MG63 (cell line): Measurements from ENCODE around the gene STEAP3. TPM values are rescaled to one million over a fixed set of nuclear protein-coding genes. Genes with fewer than 3 reads are reported as not detected.
A peak's percentile ranks its signal among the peaks of the same experiment; 100 is the strongest.

Experiments
- DNase-seq: peaks from one replicate; pipeline ENCODE4 v3.0.0-alpha.2; 2020
- H3K27me3 ChIP-seq: fragments of 250-450 bp; sonication (Bioruptor Pico); 2 replicates; pipeline ENCODE4 v1.5.1; 2020; ENCODE audit warnings: mild to moderate bottlenecking, moderate library complexity
- H3K36me3 ChIP-seq: fragments of 250-450 bp; sonication (Bioruptor Pico); 2 replicates; pipeline ENCODE4 v1.5.1; 2020; ENCODE audit warnings: mild to moderate bottlenecking, moderate library complexity
- H3K4me3 ChIP-seq: fragments of 250-450 bp; sonication (Bioruptor Pico); 2 replicates; pipeline ENCODE4 v1.5.1; 2020; ENCODE audit warnings: mild to moderate bottlenecking, moderate library complexity
- H3K9me3 ChIP-seq: fragments of 250-450 bp; sonication (Bioruptor Pico); 2 replicates; pipeline ENCODE4 v1.5.1; 2020; ENCODE audit warnings: mild to moderate bottlenecking, moderate library complexity
- total RNA-seq: library from RNA; depleted of rRNA; stranded (reverse); fragments of >200 nt; shearing (Covaris generic); gene quantifications from 2 replicates; pipeline ENCODE4 v1.2.3, GENCODE V29; 2014; ENCODE audit warnings: low replicate concordance

The STEAP3 gene
- total RNA-seq, 1 experiment from 2014 or later = 8.1 TPM

DNA sequence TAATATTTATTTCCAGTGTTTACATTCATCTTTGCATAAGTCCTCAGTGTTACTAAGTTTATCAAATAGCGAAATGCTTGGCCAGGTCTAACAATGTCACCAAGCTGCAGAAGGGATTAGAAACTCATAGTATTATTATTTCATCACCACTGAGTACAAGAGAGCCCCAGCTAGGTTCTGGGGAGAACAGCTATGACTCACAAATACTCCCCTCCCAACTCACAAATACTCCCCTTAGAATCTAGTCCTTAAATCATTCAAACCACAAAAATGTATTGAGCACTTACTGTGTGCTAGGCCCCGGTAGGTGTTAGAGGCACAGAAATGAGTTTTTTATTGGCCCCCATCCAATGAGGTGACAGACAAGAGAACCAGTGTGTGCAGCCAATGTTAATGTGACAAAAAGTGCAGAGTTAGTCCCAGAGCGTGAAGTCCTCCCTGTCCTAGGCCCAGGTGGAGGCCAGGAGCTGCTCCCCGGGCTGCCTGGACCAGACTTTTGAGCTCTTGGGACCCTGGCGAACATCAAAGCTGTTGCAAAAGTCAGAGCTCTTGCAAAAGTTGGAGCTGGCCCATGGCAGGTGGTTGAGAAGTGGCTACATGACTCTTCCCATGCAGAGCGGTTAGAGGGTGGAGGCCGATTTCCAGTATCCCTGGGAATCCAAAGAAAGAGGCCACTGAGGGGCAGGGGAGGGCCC, 9.8 kb downstream of the STEAP3 start:
- H3K27me3 ChIP-seq = no peaks in the 10 kb centered on the region
- DNase-seq = no peak

DNA sequence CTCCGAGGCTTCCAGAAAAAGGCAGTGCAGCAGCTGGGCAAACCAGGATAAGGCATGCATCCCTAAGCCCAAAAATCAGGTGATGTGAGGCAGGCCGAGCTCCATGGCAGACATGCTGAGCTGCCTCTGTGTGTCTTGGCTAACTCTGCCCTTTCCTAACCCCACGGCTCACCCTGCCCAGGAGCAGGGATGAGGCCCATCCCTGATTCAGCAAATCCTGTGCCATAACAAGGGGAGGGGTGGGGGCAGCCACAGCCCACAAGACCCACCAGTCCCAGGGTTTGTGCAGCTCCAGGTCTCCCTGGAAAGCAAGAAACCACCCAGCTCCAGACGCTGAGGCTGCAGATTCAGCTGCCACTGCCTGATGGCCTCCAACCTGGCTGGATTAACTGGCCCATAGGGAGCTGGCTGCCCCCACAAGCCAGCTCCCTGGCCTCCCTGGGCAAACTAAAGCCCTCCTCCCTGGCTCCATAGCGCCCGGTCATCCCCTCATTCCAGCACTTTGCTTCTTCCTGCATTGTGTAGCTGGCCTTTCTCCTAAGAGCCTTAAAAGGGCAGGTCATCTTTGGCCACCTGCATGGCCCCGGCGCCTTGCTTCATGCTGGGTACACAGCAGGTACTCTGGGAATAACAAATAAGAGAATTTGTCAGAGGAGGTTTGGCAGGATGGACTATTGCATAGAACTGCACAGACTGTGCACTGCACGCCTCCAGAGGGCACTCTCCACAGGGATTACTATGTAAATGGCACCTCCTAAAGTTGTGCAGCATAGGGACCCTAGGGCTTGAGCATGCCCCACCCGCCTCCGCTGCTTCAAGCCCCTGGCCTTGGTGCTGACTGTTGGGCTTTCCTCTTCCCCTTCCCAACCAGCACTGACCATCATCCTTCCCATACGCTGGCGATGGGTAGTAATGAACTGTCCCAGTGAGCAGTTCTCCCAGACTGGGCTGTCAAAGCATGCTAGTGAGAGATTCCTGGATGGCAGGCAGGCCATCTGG, 10.7 kb downstream of the STEAP3 start:
- H3K36me3 ChIP-seq = peaks cover 10% of the 10 kb centered on the region
- no peaks in the 10 kb centered on the region for H3K27me3 ChIP-seq
- DNase-seq = peak; percentile 24
- no peak overlapping the region for H3K4me3 ChIP-seq
- H3K9me3 ChIP-seq = no peaks in the 10 kb centered on the region

More for the DNA sequence above, 9.8 kb downstream of the STEAP3 start:
- Histone ChIP-seq H3K9me3 (no peaks in the 10 kb centered on the region), H3K36me3 (peaks cover 10% of the 10 kb centered on the region), H3K4me3 (no peak overlapping the region)

DNA sequence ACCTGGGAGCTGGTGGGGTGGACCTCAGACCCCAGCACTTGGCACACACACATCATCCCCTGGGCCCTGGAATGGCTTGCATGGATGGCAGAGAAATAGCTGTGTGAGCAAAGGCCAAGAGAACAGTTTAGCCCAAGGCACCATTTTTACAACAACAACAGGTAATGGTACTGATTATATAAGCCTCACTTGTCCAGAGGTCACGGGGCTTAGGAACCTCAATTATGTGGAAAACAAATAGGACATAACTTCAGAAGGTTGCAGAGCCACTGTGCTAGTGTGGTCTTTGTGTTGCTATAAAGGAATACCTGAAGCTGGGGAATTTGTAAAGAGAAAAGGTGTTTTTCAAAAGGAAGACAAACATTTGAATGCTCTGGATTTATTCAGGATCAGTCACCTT, 13.2 kb downstream of the STEAP3 start:
- DNase-seq = no peak
- no peak overlapping the region for H3K4me3 ChIP-seq
- peaks cover 4% of the 10 kb centered on the region for H3K36me3 ChIP-seq
- no peaks in the 10 kb centered on the region for H3K27me3 ChIP-seq
- no peaks in the 10 kb centered on the region for H3K9me3 ChIP-seq

DNA sequence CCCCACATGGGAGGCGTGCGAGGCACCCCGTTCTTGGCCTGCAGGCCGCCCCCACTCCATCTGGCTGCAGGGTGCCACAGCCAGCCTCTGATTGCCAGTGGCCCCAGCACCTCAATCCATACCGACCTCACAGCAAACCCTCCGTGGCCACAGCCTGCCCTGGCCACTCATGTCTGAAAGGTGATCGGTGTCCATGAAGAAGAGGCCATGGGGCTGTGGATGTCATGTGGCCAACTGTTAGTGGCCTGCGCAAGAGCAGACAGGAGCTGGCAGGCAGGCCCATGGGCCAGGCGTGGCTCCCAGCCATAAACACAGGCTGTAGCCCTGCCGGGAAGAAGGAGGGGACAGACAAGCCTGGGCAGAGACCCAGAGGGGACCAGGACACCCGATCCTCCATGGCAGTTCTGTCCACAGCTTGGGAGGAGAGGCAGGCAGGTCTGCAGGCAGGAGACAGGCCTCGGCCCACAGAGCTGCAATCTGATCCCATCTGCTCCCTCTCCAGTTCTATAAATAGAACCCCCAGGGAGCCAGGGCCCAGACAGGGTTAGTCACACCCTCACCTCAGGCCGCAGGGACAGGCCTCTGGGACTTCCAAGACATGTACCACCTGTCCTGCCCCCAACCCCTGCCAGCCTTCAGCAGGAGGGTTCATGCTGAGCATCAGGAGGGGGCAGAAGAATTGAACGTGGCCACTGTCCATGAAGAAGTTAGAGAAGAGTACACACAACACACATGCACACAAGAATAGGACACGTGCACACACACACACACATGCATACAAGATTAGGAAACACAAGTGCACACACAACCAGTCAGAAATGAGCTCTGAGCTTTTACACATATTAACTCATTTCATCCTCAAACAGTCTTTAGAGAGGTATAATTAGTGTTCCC, 16.9 kb downstream of the STEAP3 start:
- Histone ChIP-seq H3K4me3 (no peak overlapping the region), H3K36me3 (peaks cover 6% of the 10 kb centered on the region), H3K9me3 (0 out of 2 replicates have a peak, but pooled peaks cover under 1% of the 10 kb centered on the region), H3K27me3 (no peaks in the 10 kb centered on the region)
- DNase-seq = peak; percentile 62

DNA sequence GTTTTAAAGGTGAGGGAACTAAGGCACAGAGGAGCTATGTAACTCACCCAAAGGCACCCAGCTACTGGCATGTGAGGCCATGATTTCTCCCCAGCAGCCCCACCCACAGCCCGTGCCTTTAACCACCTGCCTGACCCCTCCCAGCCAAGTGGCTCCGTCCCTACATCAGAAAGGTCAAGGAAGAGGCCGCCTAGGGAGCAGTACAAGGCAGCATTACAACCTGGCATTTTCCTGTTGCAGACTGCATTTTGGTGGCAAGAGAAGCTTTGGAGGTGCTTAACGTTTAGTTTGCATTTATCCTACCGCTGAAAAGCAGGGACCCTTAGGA, 17.5 kb downstream of the STEAP3 start:
- Histone ChIP-seq H3K36me3 (peaks cover 12% of the 10 kb centered on the region), H3K27me3 (no peaks in the 10 kb centered on the region), H3K9me3 (0 out of 2 replicates have a peak, but pooled peaks cover 3% of the 10 kb centered on the region), H3K4me3 (no peak overlapping the region)
- DNase-seq = no peak

DNA sequence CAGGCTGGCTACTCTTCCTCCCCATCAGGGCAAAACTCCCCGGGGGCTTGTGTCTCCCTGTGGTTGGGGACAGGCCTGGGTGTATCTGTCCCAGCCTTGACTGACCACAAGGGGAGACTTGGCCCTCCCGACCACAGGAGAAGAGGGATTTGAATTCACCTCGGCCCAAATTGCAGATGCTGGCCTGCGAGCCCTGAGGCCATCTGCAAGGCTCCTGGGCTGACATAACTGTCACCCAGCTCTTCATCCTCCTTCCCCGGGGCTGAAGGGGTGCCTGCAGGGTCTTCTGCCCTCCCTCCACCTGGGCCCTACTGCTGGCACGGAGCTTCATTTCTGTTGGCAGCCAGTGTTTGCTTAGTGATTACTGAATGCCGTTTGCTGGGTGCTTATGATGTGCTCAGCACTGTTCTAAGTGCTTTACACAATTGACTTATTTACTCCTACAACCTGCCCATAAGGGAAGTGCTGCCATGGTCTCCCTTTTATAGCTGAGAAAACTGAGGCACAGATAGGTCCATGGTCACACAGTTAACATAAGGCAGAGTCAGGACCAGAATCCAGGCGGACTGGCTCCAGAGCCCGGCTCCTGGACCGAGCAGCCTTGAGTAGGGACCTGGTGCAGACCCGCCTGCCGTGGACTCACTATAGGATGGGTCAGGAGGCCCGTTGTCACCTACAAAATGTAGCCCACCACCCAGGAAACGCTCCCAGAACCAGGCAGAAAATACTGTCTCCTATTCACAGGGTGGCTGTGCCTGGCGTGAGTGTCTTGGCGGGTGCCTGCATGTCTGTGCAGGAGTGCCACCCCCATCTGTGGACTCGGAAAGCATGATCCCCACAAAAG, 18.9 kb downstream of the STEAP3 start:
- no peak for DNase-seq
- no peaks in the 10 kb centered on the region for H3K27me3 ChIP-seq
- H3K4me3 ChIP-seq = no peak overlapping the region
- H3K36me3 ChIP-seq = peaks cover 20% of the 10 kb centered on the region
- 0 out of 2 replicates have a peak, but pooled peaks cover 3% of the 10 kb centered on the region for H3K9me3 ChIP-seq

DNA sequence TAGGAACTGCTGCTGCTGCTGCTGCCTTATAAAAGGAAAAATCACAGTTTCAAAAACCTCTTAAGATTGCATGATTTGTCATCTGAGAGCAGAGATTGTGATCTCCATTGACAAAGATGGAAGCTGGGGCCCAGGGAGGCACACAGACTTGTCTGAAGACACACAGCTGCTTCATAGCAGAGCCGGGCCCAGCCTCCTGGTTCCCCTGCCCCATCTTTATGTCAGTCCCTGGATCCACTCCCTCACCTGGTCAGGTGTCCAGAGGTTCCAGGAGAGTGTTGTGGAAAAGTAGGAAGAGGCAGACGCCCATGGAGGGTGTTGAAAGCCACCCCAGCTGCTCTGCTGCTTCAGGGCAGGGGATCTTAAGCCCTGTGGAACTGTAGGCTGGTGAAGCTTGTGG, 20.0 kb downstream of the STEAP3 start:
- DNase-seq = no peak
- Histone ChIP-seq H3K9me3 (0 out of 2 replicates have a peak, but pooled peaks cover 3% of the 10 kb centered on the region), H3K27me3 (no peaks in the 10 kb centered on the region), H3K4me3 (no peak overlapping the region), H3K36me3 (peaks cover 30% of the 10 kb centered on the region)

DNA sequence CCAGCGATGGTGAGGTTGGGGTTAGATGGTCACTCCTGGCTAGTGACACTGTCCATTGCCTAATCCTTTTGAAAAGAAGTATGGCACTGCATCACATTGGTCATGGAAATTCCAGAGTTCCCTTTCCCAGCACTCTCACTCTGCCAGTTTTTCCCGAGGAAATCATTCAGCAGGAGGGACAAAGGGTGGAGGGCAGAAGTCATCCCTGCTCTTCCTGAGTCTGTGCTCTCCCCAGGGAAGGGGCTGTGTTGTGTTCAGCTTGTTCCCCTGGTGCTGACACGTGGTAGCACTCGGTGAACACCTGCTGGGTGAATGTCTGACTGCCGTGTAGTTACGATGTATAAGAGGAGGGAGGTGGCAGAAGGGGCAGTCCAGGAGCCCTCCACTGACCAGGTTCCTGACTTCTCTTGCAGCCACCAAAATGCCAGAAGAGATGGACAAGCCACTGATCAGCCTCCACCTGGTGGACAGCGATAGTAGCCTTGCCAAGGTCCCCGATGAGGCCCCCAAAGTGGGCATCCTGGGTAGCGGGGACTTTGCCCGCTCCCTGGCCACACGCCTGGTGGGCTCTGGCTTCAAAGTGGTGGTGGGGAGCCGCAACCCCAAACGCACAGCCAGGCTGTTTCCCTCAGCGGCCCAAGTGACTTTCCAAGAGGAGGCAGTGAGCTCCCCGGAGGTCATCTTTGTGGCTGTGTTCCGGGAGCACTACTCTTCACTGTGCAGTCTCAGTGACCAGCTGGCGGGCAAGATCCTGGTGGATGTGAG, 21.6 kb downstream of the STEAP3 start:
- Histone ChIP-seq H3K4me3 (no peak overlapping the region), H3K36me3 (peaks cover 46% of the 10 kb centered on the region), H3K27me3 (no peaks in the 10 kb centered on the region), H3K9me3 (0 out of 2 replicates have a peak, but pooled peaks cover 3% of the 10 kb centered on the region)
- DNase-seq = no peak

DNA sequence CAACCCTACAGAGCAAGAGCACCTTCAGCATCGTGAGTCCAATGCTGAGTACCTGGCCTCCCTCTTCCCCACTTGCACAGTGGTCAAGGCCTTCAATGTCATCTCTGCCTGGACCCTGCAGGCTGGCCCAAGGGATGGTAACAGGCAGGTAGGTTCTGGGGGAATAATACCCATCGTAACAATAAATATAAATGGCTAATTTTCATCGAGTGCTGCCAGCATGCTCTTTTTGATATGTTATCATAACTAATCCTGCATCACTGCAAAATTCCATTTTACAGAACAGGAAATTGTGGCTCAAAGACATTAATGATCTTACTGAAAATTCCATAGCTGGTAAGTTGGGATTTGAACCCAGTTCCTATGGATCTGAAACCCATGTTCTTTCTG, 22.2 kb downstream of the STEAP3 start:
- H3K9me3 ChIP-seq = 0 out of 2 replicates have a peak, but pooled peaks cover 3% of the 10 kb centered on the region
- peaks cover 50% of the 10 kb centered on the region for H3K36me3 ChIP-seq
- DNase-seq = no peak
- no peaks in the 10 kb centered on the region for H3K27me3 ChIP-seq
- H3K4me3 ChIP-seq = no peak overlapping the region

DNA sequence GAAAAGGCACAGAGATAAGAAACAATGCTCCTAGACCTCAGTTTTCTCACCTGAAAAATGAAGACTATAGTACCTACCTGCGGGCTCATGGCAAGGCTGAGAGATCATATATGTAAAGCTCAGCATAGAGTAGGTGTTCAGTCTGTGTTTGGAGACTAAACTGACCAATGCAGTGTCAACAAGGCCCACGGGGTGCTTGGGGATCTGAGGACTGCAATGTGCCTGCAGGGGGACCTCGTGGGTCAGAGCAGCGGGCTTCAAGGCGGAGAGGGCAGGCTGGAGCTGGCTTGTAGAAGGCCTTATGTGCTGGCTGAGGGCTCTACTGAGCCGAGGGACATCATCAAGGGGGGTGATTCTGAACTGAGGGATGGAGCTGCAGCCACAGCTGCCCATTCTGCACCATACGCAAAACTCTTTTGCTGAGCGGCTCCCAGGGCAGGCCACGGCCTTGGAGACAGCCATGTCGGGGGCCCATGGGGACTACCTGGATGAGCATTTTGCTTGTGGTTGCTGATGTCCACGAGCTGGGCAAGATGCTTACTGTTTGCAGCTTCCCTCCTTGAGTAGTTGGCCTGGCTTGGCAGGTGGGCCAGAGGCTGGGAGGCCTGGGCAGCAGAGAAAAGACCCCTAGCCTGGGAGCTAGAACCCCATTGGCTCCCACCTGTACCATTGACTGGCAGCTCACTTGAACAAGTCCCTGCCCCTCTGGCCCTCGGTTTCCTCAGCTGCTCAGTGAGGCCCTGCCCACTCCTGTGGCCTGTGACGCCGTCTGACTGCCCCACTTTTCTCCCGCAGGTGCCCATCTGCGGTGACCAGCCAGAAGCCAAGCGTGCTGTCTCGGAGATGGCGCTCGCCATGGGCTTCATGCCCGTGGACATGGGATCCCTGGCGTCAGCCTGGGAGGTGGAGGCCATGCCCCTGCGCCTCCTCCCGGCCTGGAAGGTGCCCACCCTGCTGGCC, 23.5 kb downstream of the STEAP3 start:
- no peaks in the 10 kb centered on the region for H3K27me3 ChIP-seq
- no peak overlapping the region for H3K4me3 ChIP-seq
- H3K9me3 ChIP-seq = 0 out of 2 replicates have a peak, but pooled peaks cover 3% of the 10 kb centered on the region
- peaks cover 62% of the 10 kb centered on the region for H3K36me3 ChIP-seq
- DNase-seq = no peak

DNA sequence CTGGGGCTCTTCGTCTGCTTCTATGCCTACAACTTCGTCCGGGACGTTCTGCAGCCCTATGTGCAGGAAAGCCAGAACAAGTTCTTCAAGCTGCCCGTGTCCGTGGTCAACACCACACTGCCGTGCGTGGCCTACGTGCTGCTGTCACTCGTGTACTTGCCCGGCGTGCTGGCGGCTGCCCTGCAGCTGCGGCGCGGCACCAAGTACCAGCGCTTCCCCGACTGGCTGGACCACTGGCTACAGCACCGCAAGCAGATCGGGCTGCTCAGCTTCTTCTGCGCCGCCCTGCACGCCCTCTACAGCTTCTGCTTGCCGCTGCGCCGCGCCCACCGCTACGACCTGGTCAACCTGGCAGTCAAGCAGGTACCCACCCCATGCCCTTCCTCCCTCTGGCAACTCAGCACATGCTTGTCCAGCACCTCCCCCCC, 24.2 kb downstream of the STEAP3 start:
- peaks cover 64% of the 10 kb centered on the region for H3K36me3 ChIP-seq
- H3K9me3 ChIP-seq = 0 out of 2 replicates have a peak, but pooled peaks cover 3% of the 10 kb centered on the region
- no peak for DNase-seq
- H3K27me3 ChIP-seq = no peaks in the 10 kb centered on the region
- H3K4me3 ChIP-seq = no peak overlapping the region

DNA sequence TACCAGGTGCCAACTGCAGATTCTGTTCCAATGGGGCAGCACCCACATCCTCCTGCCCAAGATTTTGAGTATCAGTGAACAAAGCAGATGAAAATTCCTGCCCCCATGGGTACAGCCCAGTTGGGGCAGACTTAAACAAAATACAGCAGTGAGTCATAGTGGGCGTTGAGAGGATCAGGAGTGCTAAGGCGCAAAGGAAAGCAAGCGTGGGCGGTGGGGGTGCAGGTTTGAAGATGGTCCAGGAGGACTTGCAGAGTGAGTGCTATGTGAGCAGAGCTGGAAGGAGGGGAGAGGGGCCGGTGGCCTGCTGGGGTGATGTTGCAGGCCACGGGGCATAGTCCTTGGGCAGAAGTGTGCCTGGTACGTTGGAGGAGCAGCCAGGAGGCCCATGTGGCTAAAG, 24.7 kb downstream of the STEAP3 start:
- Histone ChIP-seq H3K4me3 (no peak overlapping the region), H3K36me3 (peaks cover 64% of the 10 kb centered on the region), H3K9me3 (0 out of 2 replicates have a peak, but pooled peaks cover 3% of the 10 kb centered on the region), H3K27me3 (no peaks in the 10 kb centered on the region)
- peak; percentile 89 for DNase-seq

DNA sequence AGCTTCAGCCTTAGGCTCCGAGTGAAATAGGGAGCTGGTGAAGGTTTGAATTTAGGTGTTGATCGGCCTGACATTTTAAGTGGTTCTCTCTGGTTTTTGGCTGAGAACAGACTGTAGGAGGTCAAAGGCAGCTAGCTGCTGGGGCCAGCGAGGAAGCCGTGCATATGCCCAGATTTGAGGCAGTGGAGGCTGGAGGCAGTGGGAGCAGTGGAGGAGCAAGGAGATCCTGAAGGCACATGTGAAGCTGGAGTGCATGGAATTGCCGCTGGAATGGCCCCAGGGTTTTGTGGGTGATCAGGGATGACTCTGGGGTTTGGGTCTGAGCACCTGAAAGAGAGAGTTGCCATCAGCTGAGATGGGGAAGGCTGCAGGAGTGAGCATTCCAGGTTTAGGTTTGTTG, 25.1 kb downstream of the STEAP3 start:
- Histone ChIP-seq H3K4me3 (no peak overlapping the region), H3K27me3 (no peaks in the 10 kb centered on the region), H3K36me3 (peaks cover 67% of the 10 kb centered on the region), H3K9me3 (0 out of 2 replicates have a peak, but pooled peaks cover 3% of the 10 kb centered on the region)
- no peak for DNase-seq

DNA sequence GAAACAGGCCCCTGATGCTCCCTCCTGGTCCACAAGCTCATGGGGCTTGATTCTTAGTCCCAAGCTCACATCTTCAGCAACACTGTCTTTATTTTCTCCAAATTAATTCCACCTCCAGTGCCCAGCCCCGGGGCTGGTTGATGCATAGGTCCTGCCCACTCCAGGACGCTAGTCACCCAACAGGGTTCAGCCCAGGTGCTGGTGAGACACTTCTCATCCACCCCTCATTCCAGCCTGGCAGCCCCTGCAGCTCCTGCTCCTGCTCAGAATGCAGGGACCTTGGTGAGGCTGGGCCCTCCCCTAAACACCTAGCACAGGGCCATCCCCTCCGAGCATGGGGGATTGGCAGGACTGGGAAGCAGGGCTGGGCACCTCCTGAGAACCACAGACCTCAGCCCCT, 25.7 kb downstream of the STEAP3 start:
- Histone ChIP-seq H3K36me3 (peaks cover 68% of the 10 kb centered on the region), H3K27me3 (no peaks in the 10 kb centered on the region)

More for the DNA sequence above, 25.7 kb downstream of the STEAP3 start:
- DNase-seq = no peak
- Histone ChIP-seq H3K9me3 (0 out of 2 replicates have a peak, but pooled peaks cover 3% of the 10 kb centered on the region), H3K4me3 (no peak overlapping the region)
